GM19452 (cell line): ENCODE data around the gene CHAC1.
A peak's percentile ranks its signal among the peaks of the same experiment; 100 is the strongest.
"Not testable (repeated sequence)": the region's sequence is repeated elsewhere in the genome, so short reads cannot be mapped to it uniquely, and the experiment has no call there.

Experiments used
- ATAC-seq: cut with Tn5 transposase; IDR thresholded peaks from one replicate; pipeline ENCODE4 v1.9.1; 2021; ENCODE audit not compliant: unreplicated experiment

The CHAC1 gene

DNA sequence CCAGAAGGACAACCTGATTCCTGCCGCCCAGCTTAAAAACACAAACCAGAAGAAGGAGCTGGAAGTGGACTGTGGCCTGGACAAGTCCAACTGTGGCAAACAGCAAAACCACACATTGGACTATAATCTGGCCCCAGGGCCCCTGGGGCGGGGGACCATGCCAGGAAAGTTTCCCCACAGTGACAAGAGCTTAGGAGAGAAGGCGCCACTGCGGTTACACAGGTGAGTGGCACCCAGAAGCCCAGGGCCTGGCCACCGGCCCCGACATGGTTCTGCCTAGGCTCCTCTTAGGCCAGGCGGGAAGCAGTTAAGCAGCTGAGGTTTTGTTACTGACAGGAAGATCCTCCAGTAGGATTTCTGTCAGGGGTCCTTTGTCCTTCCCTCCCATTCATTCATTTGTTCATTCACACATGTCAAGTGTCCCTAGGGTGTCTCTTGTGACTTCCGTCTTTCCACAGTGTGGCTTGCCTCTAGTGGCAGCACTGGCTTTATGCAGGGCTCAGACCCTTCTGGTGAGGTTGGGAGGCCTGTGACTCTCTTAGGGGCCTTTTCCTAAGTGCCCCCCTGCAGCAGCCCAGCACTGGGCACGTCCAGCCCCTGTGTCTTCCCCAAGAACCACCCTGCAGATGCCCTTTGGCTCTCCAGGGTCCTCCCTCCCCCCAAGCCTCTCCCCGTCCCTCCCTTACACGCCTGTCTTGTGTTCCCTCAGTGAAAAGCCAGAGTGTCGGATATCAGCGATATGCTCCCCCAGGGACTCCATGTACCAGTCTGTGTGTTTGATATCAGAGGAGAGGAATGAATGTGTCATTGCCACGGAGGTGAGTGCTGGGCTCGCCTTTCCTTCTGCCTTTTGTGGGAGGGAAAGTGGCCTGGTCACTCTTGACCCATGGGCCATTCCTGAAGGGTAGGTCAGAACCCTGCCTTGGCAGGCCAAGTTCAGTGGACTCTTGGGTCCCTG lies 16.3 kb upstream of the CHAC1 start:
- no peak for ATAC-seq

DNA sequence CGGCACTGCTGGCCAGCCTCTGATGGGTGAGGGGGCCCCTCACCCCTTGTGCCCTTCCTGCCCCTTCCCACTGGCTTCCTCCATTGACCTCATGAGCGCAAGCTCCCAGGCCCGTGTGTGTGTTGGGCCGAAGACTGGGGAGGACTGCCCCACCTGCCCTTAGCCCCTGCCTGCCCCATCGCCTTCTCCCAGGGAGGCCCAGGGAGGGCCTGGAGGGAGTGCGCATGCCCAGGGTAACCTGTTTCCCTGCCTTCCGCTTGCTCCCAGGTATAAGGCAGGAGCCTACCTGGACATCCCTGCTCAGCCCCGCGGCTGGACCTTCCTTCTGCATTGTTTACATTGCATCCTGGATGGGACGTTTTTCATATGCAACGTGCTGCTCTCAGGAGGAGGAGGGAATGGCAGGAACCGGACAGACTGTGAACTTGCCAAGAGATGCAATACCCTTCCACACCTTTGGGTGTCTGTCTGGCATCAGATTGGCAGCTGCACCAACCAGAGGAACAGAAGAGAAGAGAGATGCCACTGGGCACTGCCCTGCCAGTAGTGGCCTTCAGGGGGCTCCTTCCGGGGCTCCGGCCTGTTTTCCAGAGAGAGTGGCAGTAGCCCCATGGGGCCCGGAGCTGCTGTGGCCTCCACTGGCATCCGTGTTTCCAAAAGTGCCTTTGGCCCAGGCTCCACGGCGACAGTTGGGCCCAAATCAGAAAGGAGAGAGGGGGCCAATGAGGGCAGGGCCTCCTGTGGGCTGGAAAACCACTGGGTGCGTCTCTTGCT lies 15.3 kb upstream of the CHAC1 start:
- no peak for ATAC-seq

DNA sequence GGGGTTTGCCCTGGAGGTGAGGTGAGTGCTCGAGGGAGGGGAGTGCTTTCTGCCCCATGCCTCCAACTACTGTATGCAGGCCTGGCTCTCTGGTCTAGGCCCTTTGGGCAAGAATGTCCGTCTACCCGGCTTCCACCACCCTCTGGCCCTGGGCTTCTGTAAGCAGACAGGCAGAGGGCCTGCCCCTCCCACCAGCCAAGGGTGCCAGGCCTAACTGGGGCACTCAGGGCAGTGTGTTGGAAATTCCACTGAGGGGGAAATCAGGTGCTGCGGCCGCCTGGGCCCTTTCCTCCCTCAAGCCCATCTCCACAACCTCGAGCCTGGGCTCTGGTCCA lies 14.8 kb upstream of the CHAC1 start:
- ATAC-seq: no peak

DNA sequence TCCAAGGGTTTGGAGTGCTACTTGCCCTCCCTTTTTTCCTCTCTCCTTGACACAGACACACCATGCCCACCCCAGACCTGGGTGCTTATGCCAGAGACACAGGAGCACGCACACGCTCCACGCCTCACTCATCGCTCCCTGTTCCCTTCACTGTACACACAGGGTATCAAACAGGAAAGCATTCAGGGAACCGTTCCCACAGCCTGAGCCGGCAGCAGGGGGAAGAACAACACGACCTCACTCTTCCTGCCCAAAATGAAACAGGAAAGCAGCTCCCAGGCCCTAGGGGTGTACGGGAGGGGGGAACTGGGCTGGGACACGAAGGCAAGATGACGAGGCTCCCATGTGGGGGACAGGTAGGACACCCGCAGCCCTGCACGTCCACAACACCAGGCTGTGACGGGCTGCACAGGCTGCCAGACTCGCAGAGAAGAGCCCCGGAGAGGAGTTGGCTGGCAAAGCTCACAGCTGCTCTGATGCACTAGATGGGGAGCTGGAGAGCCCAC lies 12.9 kb upstream of the CHAC1 start:
- ATAC-seq: no peak

DNA sequence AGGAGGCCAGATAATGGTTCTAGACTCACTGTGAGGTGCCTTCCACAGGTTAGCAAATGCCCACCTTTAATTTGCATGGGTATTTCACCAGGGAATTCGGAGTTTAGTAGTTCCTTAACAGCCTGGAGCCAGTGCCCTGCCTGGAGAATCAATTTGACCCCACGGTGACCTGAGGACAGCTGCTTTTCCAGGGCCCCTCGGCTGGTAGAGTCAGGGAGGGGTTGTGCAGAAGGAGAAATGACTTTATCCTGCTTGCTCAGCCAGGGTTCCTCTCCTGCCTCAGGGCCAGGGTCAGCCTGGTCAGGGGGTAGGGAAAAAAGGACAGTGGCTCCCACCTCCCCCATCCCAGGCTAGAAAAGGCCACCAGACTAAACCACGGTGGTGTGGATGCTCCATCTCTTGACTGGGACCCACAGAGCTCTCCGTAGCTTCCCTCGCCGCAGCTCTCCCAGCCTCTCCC lies 12.2 kb upstream of the CHAC1 start:
- no peak for ATAC-seq

DNA sequence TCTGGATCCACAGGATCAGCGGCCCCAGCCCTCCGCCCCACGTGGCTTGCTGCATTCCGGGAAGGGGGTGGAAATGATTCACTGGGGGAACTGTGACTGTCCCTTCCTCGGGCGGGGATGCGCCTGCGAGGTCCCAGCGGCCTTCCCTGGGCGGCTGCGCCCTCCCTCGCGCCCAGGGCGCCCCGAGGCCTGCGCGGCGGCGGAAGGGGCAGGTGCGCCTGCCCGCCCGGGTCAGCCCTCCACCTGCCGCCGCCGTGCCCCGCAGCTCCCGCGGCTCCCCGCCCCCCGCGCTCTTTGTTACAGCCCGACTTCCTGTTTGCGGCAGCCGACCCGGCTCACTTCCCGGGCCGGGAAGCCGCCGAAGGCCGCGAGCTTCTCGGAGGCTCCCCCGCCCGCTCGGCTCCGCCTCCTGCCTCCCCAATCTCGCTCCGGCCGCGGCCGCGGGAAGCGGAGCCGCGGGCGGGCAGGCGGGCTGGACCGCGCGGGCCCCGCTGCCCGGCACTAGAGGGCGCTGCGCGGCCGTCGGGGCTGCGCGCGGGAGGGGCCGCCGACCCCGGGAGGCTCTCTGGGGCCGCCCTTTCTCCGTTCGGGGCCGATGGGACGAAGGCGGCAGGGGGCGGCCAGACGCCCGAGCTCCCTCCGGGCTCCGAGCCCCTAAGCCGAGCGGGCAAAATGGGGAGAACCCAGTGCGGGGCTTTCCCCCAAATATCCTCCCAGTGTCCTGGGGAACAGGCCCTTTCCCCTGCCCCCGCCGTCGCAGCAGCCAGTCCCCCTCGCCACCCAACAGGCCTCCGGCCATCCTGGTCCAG lies 11.5 kb upstream of the CHAC1 start:
- ATAC-seq: peak; percentile 74

DNA sequence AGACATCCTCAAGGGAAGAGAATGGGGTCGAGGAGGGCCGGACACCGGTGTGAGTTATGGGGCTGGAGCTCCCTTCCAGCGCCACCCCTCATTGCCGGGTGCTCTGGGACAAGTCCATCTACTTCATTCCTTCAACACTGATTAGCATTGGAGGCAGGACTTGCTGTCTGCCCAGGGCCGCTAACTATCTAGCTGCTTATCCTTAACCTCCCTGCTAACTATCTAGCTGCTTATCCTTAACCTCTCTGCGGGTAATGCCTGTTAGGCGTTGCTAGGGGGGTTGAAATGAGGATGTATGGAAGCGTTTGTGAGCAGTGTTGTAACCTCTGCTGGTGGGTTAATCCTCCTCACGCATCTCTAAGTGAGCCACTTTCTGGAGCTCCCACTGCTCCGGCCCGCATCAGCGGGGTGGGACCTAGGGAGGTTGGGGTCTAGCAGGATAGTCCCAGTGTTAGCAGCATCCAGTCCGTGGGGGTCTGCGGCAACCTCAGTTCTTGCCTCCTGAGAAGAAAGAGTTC lies 10.9 kb upstream of the CHAC1 start:
- ATAC-seq: no peak

DNA sequence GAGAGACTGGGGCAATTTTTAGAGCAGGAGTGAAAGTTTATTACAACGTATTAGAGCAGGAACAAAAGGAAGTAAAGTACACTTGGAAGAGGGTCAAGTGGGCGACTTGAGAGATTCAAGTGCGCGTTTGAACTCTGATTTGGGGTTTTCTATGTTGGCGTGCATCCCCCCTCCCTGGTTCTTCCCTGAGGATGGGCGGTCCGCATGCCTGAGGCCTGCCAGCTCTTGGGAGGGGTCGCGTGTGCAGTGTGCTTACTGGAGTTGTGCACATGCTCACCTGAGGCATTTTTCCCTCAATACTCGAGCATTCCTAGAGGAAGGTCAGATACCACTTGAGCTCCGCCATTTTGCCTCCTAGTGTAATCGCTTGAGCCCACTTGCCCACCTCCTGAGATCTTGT lies 10.4 kb upstream of the CHAC1 start:
- ATAC-seq: no peak

DNA sequence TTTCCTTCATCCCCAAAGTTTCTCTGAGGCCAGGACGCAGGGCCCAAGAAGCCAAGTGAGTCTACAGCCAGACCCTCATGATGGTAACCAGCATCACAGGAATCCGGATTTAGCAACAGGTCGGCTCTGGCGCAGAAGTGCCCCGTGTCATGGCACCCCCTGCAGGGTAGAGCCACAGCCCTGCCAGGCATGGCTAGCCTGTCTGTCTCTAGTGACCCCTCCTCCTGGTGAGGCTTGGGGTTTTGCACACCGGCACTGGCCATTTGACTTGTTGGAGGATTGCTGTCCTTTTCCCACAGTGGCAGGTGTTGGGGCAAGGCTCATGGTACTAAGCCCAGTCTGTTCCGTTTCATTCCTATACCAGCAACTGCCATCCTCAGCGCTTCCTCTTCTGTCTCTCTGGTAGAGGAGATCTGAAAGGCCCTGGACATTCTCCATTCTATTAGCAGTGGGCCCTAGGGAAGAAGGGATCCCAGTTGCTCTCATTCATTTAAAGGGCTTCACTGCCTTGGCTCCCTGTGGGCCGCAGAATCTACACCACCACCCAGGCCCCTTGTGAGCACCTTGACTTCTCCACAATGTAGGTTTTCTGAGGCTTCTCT lies 9.4 kb upstream of the CHAC1 start:
- no peak for ATAC-seq

DNA sequence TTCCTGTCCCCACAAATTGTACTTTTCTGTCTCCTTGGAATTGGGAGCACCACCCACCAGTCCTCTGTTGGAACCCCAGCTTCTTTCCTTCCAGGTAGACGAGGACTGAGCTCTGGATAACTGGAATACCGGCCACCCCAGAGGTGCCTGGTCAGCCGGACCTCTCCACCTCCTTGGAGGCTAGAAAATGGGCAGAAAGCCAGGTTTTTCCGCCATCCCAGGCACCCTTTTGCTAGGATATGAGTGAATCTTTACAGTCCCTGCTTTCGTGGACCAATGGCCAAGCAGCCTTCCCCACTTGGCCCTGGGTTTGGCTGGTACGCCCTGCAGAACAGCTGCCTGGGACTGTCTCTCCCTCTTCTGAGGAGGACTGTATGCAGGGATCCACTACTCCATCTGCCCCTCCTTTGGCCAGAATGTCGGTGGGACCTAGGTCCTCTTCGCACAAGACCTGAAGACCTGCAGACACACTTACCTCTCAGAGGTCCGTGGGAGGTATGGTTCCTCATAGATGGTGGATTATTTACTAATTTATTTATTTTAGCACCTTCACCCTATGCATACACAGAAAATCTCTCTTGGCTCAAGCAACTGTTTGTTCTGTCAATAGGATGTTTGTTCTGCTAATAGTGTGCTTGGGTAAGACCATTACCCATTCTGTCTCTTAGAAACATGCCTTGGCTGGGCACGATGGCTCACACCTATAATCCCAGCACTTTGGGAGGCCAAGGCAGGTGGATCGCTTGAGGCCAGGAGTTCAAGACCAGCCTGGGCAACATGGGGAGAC lies 8.6 kb upstream of the CHAC1 start:
- no peak for ATAC-seq

DNA sequence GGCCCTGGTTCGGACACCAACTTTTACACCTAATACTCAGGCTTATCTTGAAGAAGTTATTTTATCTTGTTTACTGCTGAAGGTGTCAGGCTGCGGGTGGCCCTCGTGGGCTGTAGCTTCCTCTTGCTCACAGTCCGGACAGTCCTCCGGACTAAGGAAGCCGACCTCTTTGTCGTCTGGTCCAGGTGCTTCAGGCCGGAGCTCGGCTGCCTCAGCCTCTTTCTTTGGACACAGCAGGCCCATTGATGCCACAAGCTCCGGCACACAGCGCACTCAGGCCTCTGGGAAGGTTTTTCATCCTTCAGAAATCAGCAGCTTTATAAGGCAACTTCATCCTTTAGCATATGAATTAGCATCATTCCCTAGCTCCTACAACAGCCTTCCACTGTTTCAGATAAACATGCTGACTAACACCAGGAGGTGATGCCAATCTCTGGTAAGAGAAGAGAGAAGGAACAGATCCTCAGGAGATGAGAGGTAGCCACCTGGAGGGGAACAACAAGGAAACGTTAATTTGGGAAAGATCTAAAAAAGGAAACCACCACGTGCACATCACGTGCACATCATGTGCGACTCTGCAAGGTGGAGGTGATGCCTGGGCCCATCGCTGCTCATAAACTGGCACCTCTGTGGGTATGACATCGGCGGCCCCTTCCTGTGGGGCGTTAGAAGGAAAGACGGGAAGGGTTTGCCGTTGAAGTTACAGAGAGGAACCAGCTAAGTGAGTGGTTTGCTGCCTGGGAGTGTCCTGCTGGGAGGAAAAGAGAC lies 4.4 kb upstream of the CHAC1 start:
- no peak for ATAC-seq

DNA sequence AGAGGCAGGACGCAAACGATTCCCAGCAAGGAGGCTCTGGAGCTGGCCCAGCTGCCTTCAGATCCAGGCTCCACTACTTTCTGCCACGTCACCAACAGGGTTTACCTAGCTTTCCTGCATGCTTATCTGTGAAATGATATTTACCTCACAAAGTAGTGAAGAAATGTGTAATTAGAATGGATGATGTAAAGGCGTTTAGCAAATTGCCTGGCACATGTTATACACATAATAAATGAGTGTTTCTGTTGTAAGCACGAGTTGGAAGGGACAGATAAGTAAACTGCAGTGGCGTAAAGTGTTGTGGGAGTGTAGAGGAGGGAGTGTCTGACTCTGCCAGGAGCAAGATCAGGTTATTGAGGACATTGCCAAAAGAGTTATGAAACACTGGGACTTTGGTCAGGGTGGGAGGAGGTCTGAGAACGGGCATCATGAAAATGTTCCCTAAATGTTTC lies 3.5 kb upstream of the CHAC1 start:
- ATAC-seq: no peak

DNA sequence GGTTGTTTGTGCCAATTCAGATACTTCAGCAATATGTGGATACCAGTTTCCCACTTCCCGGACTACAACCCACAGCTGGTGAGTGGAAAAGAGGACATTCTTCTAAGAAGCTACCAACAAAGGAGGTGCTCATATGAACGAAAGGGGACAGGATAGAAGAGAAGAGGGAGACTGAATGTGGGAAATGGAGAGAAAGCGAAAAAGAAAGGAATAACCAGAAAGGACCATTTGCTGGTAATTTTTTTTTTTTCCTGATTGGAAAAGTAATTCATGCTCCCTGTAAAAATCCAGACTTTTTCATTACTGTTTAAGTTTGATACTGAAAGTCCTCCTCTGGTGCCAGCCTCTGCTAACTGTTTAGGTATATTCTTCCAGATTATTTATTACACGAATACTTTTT lies 1.5 kb upstream of the CHAC1 start:
- ATAC-seq: no peak

DNA sequence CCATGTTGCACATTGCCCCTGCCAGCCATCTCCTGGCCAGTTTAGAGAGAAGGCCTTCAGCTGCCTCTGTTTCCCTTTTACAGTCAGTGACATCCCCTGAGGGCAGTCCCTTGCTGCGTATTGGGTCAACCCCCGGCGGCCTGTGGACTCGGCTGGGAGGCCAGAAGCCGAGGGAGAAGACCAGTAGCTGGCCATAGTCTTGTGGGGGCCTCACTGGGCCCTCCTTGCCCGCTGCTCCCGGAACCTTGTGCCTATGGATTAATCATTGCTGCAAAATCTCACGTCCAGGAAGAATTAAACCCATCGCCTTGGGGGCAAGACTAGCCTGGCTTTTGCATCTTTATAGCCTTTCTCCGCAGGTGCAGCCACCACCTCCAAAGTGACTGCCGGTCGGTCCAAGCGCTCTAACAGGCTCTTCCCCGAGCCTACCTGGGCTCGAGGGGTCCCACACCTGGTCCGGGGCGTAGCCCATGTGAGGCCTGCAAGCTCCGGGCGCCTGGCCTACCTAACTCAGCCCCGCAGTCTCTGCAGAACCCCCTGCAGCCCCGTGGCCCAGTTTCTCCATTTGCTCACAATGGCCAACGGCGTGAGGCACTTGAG lies 870 bp upstream of the CHAC1 start:
- no peak for ATAC-seq

DNA sequence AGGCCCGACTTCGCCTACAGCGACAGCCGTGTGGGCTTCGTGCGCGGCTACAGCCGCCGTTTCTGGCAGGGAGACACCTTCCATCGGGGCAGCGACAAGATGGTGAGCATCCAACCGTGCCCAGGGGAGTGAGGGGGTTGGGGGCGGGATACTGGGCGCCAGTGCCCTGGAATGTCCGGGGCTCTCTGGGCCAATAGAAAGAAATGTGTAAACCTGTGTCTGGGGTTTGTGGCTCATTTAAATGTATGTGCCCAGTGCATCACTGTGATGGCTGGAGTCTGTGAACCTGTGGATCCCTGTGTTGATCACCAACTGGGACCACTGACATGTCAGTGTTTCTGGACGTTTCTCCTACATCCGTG lies 423 bp downstream of the CHAC1 start:
- no peak for ATAC-seq

DNA sequence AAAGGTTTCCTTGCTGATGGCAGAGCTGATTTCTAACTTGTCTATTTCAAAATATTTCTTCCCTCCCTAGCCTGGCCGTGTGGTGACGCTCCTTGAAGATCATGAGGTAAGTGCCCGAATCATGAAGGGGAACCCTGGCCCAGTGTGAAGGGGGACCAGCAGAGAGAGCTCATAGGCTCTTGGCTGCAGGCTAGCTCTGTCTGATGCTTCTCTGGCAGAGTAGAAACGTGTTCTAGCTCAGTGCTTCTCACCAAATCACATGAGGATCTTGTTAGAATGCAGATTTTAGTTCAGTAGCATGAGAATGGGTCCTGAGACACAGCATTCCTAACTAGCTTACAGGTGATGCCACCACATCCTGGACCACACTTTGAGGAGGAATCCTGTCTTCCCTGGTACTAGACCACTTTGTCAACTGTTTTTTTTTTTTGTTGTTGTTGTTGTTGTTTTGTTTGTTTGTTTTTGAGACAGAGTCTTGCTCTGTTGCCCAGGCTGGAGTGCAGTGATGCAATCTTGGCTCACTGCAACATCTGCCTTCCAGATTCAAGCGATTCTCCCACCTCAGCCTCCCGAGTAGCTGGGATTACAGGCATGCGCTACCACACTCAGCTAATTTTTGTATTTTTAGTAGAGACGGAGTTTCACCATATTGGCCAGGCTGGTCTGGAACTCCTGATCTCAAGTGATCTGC lies 1.0 kb downstream of the CHAC1 start:
- ATAC-seq: not testable (repeated sequence)

DNA sequence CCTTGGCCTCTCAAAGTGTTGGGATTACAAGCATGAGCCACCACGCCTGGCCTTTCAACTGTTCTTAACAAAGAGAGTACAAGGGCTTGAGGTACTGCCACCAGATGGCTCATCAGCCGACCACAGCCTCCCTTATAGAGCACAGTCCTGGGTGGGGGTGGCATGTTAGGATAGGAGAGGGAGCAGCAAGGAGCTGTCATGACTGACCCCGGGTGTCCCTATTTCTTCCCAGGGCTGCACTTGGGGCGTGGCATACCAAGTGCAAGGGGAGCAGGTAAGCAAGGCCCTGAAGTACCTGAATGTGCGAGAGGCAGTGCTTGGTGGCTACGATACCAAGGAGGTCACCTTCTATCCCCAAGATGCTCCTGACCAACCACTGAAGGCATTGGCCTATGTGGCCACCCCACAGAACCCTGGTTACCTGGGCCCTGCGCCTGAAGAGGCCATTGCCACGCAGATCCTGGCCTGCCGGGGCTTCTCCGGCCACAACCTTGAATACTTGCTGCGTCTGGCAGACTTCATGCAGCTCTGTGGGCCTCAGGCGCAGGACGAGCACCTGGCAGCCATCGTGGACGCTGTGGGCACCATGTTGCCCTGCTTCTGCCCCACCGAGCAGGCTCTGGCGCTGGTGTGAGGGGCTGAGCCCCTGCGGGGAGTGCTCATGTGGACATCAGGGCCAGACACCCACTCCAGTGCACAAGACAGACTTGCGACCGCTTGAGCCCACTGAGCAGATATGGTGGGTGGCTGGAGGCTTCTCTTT lies 2.1 kb downstream of the CHAC1 start:
- no peak for ATAC-seq
